PFSK-1 (cell line): ENCODE results near the gene MRPL49.

ENCODE experiments used
- SIN3A ChIP-seq: IDR thresholded peaks from 2 replicates; pipeline ENCODE4 v1.6.1; 2012; ENCODE audit warnings: mild to moderate bottlenecking, low read length, moderate library complexity, borderline replicate concordance; ENCODE audit not compliant: insufficient read depth
- TAF1 ChIP-seq: IDR thresholded peaks from 2 replicates; pipeline ENCODE4 v1.6.1; 2012; ENCODE audit warnings: low read length, control low read depth, borderline replicate concordance; ENCODE audit not compliant: insufficient read depth

DNA sequence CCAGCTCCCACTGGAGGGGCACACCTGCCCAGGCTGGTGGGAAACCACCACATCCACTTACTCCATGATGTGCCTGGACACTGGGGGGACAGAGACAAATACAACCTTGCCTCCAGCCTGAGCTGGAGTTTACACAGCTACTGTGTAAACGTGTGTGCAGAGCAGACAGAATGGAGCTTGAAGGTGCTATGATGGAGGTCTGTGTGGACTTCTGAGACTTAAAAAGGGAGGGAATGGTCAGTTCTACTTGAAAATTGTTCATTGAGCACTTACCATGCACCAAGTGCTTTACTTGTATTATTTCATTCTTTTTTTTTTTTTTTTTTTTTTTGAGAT is 49.5 kb upstream of the MRPL49 start:
- TF ChIP-seq TAF1 (no peak), SIN3A (no peak)
